Measurements from ENCODE around the gene TNRC6C.

Gene TNRC6C

GRCh38 chr17:78122216-78122930 is 163.9 kb downstream of the TNRC6C start:
- POLR2A ChIA-PET, result no interaction called here
- no peak for DNase-seq (ENCODE audit: extremely low spot score)
- TF ChIP-seq CTCF (IDR thresholded peaks at IDR 0.05; ENCODE audit: control extremely low read depth, extremely low read depth, low read depth, missing control alignments), result no peak
- CTCF ChIA-PET, result interaction anchor here (1.4 kb wide), 1 partner anchor 52 kb away, joined by 5 read pairs; no protein-coding TSS in a partner anchor

GRCh38 chr17:78122931-78123249 is 164.4 kb downstream of the TNRC6C start:
- DNase-seq (ENCODE audit: extremely low spot score), result no peak
- TF ChIP-seq CTCF (IDR thresholded peaks at IDR 0.05; ENCODE audit: control extremely low read depth, extremely low read depth, low read depth, missing control alignments), result no peak
- CTCF ChIA-PET, result interaction anchor here (1.4 kb wide), 1 partner anchor 51 kb away, joined by 5 read pairs; no protein-coding TSS in a partner anchor
- POLR2A ChIA-PET, result no interaction called here

DNA sequence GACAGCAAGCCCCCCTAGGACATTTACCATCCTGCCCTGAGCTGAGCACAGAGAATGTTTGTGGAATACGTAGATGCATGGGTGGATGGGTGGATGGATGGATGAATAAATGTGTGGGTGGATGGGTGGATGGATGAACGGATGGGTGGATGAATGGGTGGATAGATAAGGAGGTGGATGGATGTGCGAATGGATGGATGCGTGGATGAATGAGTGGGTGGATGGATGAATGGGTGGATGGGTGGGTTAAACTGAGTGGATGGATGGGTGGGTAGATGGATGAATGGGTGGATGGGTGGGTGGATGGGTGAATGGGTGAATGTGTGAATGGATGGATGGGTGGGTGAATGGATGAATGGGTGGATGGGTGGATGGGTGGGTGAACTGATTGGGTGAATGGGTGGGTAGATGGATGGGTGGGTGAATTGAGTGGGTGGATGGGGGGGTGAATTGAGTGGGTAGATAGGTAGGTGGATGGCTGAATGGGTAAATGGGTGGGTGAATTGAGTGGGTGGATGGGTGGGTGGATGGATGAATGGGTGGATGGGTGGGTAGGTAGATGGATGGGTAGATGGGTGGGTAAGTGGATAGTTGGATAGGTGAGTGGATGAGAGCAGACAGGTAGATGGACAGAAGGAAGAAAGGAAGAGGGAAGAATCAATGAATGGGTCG is 164.9 kb downstream of the TNRC6C start:
- no peak for DNase-seq (ENCODE audit: extremely low spot score)
- ChIA-PET POLR2A (interaction anchor here (1.1 kb wide), 1 partner anchor 64 kb away, joined by 3 read pairs; the partner anchor contains the start of genes AFMID and TK1), CTCF (interaction anchor here (1.1 to 1.4 kb wide), 2 partner anchors 14 to 51 kb away, joined by 3 to 5 read pairs; no protein-coding TSS in a partner anchor)
- no peak for TF ChIP-seq CTCF (IDR thresholded peaks at IDR 0.05; ENCODE audit: control extremely low read depth, extremely low read depth, low read depth, missing control alignments)

DNA sequence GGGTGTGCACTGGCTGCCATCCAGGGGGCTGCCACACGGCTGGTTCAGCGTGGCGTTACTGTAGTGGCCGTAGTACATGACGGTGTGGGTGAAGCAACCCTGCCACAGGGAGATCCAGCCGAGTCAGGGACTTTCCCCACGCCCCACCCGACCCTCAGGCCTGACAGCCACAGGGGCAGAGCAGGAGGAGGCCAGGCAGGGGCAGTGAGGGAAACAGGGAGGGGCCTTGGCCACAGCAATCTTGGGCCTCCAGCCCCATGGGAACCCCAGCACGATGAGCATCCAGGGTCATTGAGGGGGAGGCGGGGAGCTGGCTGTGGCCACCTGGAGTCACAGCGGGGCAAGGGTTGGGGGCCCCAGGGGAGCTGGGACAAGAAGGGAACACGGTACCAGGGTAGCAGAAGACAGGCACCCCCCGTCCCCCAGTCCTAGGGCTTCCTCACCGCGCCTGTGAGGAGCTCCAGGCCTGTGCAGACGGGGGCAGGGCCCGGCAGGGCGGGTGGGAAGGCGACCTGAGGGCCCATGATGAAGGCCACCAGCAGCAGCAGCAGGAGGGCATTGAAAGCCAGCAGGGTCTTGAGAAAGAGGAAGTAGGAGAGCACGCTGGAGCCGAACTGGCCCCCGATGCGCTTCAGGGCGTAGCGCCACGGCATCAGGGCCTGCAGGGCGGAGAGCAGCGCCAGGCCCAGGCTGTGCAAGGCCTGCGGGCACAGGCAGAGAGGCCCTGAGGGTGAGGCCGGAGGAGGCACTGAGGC is 165.8 kb downstream of the TNRC6C start:
- CTCF ChIA-PET, result interaction anchor here (1.0 to 3.4 kb wide), 6 partner anchors 9 to 127 kb away, joined by 3 to 16 read pairs (median 8); no protein-coding TSS in a partner anchor
- TF ChIP-seq CTCF (IDR thresholded peaks at IDR 0.05; ENCODE audit: control extremely low read depth, extremely low read depth, low read depth, missing control alignments), result no peak
- POLR2A ChIA-PET, result interaction anchor here (1.0 to 1.1 kb wide), 2 partner anchors 51 to 63 kb away, joined by 3 read pairs; partner anchors contain the start of genes AFMID and TK1
- DNase-seq (ENCODE audit: extremely low spot score), result peak; percentile 76

- POLR2A ChIA-PET, result interaction anchor here (1.0 to 1.1 kb wide), 2 partner anchors 50 to 62 kb away, joined by 3 read pairs; partner anchors contain the start of genes AFMID and TK1
- TF ChIP-seq CTCF (IDR thresholded peaks at IDR 0.05; ENCODE audit: control extremely low read depth, extremely low read depth, low read depth, missing control alignments), result no peak
- DNase-seq (ENCODE audit: extremely low spot score), result no peak
- CTCF ChIA-PET, result interaction anchor here (1.0 to 3.4 kb wide), 7 partner anchors 10 to 126 kb away, joined by 3 to 16 read pairs (median 5); no protein-coding TSS in a partner anchor
Observed at GRCh38 chr17:78124836-78125137, 166.3 kb downstream of the TNRC6C start.
